Measurements from ENCODE around the gene CCL20. TPM values are rescaled to one million over a fixed set of nuclear protein-coding genes. Genes with fewer than 3 reads are reported as not detected.
A peak's percentile ranks its signal among the peaks of the same experiment; 100 is the strongest.
"Not testable (repeated sequence)": the region's sequence is repeated elsewhere in the genome, so short reads cannot be mapped to it uniquely, and the experiment has no call there.

The CCL20 gene
- total RNA-seq, 2 donors from 2014 or later = 3.4 to 5.3 TPM

DNA sequence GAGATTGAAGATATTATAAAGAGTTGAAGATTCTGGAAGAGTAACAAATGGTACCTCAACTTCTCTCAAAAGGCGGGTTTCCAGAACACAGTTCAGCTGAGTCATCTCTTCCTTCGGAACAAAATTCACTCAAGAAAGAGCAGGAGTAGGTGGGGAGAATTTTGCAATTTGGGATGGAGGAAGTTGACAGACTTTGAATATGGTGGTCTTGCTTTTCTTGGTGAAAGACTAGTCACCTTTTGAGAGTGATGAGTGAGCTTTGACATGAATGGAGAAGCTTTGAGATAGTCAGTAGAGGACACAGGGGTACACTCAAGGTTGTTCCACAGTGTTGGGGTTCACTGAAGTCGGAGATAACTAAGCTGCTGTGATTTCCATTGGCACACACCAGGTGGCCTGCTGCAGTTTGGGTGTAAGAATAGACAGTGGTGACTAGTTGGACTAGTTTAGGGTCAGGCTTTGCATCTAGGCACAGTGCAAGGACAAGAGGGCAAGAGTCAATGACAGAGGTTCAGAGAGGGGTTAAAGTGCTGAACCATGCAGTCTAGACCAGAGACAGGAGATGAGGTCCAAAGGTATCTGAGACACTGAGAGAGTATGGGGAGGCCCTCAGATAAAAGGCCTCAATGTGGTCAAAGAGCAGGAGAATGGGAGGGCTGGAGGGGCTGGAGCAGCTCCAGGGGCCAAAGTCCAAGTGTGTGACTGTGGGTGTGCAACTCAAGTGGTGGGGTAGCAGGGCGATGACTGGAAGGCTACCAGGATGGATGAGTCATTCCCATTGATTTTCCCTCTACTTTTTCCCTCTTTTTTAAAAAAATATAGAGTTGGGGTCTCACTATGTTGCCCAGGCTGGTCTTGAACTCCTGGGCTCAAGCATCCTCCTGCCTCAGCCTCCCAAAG is 7.7 kb downstream of the CCL20 start:
- DNase-seq (ENCODE audit: low spot score in 2 of 2) (no peak), ATAC-seq (no peak)
- Mint-ChIP-seq H3K27ac (peak overlapping the region in 1 of 2 donors; percentile 69), H3K36me3 (peaks cover 6 to 11% of the 10 kb centered on the region in 2 donors), H3K9me3 (peaks cover 6 to 22% of the 10 kb centered on the region in 2 donors)

DNA sequence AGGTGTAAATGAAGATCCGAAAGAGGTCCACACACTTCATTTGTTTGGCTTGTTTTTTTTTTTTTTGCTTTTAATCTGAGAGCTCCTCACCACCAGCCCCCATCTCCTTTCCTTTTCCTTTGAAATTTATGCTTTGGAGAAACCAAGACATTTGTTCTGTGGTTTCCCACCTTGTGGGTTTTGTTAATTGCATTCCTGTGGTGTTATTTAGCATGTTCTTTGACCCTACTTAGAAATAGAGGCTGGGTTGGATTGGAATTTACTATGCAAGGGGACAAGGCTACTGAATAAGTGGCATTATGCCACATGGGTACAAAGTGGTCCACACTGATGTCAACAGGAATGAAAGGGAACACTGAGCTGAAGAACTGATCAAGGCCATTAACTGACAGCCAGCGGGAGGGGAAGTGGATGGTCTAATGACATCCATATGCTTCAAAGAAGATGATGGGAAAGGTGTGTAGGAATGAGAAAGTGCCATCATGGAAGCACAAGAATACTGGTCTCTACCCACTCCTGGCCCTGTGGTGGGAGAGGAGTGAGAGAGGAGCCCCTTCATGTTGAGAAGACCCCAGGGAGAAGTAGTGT is 8.9 kb downstream of the CCL20 start:
- DNase-seq (ENCODE audit: low spot score in 2 of 2) = no peak
- Mint-ChIP-seq H3K36me3 (peaks cover 6 to 11% of the 10 kb centered on the region in 2 donors), H3K27ac (no peak overlapping the region), H3K9me3 (peaks cover 6 to 22% of the 10 kb centered on the region in 2 donors)
- ATAC-seq = no peak

DNA sequence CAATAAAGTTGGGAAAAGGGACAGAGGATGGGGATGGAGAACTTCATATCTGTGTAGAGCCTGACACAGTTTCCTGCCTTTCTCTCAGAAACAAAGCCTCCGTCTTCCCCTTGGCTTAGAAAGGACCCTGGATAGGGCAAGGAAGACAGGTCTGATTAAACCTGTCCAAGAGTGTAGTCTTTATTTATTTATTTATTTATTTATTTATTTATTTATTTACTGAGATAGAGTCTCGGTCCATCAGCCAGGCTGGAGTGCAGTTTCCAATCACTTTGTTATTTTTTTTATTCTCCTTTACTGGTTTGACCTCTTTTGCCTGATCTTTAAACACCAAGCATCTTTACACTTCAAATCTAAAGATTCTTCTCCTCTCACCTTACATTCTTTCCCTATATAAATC is 10.3 kb downstream of the CCL20 start:
- no peak overlapping the region for H3K27ac Mint-ChIP-seq
- DNase-seq (ENCODE audit: low spot score in 2 of 2) (no peak), ATAC-seq (no peak)
- peaks cover 6 to 11% of the 10 kb centered on the region in 2 donors for H3K36me3 Mint-ChIP-seq
- peaks cover 6 to 22% of the 10 kb centered on the region in 2 donors for H3K9me3 Mint-ChIP-seq

DNA sequence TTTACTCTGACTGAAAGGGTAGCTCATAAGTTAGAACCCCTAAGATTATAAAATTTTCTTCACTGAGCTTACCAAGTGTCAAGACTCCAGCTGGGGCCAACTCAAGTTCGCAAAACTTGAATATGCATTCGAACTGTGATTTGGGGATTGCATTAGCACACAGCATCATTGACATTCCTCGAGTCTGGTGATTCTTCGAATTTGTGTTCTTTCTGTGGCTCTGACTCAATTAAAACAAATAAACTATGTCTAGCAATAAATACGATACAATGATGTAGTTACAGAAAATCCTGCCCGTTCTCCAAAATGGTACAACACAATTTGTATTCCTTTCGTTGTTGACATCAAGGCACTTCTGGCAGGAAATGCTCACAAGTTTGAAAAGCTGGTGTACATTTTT is 11.1 kb downstream of the CCL20 start:
- DNase-seq (ENCODE audit: low spot score in 2 of 2) = no peak
- Mint-ChIP-seq H3K36me3 (peaks cover 6 to 11% of the 10 kb centered on the region in 2 donors), H3K27ac (no peak overlapping the region), H3K9me3 (peaks cover 6 to 22% of the 10 kb centered on the region in 2 donors)
- ATAC-seq = no peak

DNA sequence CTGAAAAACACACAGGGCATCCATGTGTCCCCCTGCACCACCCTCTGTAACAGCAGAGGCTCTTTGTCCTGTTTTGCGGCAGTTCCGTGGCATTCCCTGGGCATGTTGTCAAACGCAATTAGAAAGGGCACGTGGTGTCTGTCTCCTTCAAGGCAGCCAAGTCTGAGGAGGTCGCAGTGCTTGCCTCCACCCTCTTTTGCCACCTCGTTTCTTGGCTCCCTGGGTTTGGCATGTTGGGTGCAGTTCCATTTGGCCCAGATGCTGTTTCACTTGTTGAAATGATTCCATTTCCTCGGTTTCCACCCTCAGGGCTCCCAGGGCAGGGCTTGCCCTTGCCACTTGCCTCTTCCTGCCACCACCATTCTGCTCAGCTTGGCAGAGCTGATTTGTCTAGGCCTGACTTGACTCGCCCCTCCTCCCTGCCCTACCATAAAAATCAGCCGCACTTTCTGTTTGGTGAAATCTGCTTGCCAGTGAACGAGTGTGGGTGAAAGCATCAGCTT is 12.4 kb downstream of the CCL20 start:
- H3K27ac Mint-ChIP-seq = no peak overlapping the region
- peaks cover 0 to 15% of the 10 kb centered on the region in 2 donors for H3K9me3 Mint-ChIP-seq

DNA sequence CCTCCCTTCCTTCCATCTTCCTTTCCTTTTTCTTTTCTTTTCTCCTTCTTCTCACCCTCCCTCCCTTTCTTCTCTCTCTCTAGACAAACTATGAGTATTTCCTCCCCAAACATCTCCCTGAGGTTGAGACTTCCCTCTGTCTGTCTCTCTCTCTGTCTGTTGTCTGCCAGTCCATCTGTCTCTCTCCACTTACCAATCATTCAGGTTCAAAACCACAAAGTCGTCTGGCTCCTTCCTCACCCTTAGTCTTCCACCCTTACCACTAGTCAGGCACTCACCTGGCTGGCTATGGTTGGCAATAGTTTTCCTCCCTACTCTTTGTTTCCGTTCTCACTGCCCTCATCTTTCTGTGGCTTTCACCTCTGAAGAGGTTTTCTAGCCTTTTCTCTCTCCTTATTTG is 12.9 kb downstream of the CCL20 start:
- Mint-ChIP-seq H3K36me3 (no peaks in the 10 kb centered on the region), H3K9me3 (peaks cover 0 to 10% of the 10 kb centered on the region in 2 donors), H3K27ac (peak overlapping the region in 1 of 2 donors; percentile 40)
- ATAC-seq (no peak), DNase-seq (ENCODE audit: low spot score in 2 of 2) (no peak)

More for the DNA sequence above, 12.4 kb downstream of the CCL20 start:
- ATAC-seq (no peak), DNase-seq (ENCODE audit: low spot score in 2 of 2) (no peak)
- H3K36me3 Mint-ChIP-seq = peaks cover 0 to 4% of the 10 kb centered on the region in 2 donors

DNA sequence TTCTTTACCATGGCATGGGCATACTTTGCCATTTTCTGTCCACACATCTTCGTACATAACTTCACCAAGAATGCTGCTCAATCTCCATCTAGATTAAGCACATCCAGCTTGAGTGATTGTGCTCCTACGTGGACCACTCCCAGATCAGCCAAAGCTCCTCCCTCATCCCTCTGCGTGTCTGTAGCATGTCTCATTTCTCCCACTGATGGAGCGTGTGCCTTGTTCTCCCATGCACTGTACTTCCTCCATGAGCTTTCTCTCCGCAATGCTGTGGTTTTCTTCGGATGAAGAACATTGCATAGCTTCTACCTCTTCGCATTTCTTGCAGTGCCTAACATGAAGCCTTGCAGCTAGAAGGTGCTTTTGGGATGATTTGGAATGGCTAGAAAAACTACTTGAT is 13.5 kb downstream of the CCL20 start:
- H3K36me3 Mint-ChIP-seq = no peaks in the 10 kb centered on the region
- peak overlapping the region in 1 of 2 donors; percentile 50 for H3K27ac Mint-ChIP-seq

DNA sequence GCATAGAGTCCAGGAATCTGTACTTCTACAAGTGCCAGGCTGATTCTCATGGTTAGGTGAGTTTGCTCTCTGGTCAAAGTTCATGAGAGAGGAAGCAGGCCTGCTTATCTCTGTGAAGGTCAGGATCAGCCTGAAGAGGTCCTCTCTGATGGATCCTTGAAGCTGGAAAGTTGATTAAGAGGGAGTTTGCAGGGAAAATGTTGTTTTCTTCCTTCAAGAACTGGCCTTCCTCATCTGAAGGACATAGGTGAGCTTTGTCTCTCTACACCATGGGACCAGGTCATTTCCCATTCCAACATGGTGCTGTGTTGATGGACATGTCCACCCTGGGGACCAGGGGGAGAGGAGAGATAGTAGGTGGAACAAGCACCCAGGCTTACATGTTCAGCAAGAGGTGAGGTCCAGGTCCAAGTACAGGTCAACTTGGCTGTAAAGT is 14.9 kb downstream of the CCL20 start:
- DNase-seq (ENCODE audit: low spot score in 2 of 2) (no peak), ATAC-seq (no peak)
- Mint-ChIP-seq H3K36me3 (no peaks in the 10 kb centered on the region), H3K27ac (no peak overlapping the region), H3K9me3 (peaks cover 0 to 3% of the 10 kb centered on the region in 2 donors)

More for the DNA sequence above, 13.5 kb downstream of the CCL20 start:
- H3K9me3 Mint-ChIP-seq = peaks cover 0 to 10% of the 10 kb centered on the region in 2 donors
- no peak for DNase-seq (ENCODE audit: low spot score in 2 of 2)
- ATAC-seq = no peak

DNA sequence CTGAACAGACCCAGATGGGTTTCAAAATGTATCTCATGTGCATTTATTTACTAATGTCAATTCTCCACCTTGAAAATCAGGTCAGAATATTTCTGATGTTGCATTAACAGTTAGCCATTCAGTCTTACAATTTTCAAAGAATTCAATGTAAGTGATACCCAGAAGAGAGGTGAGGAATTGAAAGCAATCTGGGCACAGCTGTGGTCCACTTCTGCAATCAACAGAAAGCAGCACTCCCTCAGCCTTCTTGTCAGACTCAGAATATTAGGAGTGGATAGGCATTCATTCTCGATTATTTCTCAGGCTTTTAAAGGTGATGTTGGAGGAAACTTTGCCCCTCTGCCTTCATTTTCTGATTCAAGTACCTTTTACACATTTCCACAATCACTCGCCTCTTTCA is 15.7 kb downstream of the CCL20 start:
- Mint-ChIP-seq H3K9me3 (peaks cover 0 to 3% of the 10 kb centered on the region in 2 donors), H3K27ac (no peak overlapping the region), H3K36me3 (no peaks in the 10 kb centered on the region)
- DNase-seq (ENCODE audit: low spot score in 2 of 2) = no peak
- ATAC-seq = no peak

DNA sequence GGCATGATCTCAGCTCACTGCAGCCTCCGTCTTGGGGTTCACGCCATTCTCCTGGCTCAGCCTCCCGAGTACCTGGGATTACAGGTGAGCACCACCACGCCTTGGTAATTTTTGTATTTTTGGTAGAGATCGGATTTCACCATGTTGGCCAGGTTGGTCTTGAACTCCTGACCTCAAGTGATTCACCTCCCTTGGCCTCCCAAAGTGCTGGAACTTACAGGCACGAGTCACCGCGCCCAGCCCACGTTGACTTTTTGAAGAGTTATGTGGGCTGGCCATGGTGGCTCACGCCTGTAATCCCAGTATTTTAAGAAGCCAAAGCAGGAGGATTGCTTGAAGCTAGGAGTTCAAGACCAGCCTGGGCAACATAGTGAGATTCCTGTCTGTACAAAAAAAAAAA is 20.8 kb downstream of the CCL20 start:
- ATAC-seq = no peak
- Mint-ChIP-seq H3K36me3 (no peaks in the 10 kb centered on the region), H3K9me3 (no peaks in the 10 kb centered on the region), H3K27ac (no peak overlapping the region)
- DNase-seq (ENCODE audit: low spot score in 2 of 2) = no peak

DNA sequence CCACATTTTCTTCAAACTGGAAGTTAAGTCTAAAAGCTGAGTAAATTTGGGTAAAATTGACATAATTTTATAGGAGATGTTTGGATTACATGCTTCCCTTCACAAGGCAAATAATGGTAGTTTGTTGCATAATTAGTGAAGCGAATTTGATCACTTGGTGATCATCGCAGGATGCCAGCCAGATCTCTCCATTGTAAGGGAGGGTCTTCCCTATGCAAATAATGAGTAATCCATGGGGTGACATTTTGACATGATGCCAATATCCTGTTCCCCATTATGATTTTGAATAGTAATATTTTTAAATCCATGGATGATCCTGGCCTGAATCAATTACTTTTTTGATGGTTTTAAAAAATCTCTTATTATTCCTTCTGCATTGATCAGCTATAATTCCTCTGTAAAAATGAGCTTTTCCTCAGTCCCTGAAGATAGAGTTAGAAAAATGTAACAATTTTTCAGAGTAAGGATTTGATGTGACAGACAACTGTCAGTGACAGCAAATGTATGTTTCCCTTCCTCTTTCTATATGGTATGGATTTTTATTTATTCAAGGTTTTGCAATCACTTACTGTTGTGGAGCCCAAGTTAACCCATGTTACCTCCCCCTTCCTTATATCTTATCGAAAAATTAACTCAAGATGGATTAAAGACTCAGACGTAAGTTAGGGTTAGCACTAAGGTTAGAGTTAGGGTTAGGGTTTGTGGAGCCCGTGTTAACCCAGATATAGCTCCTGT is 21.4 kb downstream of the CCL20 start:
- DNase-seq (ENCODE audit: low spot score in 2 of 2) (no peak), ATAC-seq (no peak)
- Mint-ChIP-seq H3K36me3 (no peaks in the 10 kb centered on the region), H3K27ac (no peak overlapping the region), H3K9me3 (no peaks in the 10 kb centered on the region)

DNA sequence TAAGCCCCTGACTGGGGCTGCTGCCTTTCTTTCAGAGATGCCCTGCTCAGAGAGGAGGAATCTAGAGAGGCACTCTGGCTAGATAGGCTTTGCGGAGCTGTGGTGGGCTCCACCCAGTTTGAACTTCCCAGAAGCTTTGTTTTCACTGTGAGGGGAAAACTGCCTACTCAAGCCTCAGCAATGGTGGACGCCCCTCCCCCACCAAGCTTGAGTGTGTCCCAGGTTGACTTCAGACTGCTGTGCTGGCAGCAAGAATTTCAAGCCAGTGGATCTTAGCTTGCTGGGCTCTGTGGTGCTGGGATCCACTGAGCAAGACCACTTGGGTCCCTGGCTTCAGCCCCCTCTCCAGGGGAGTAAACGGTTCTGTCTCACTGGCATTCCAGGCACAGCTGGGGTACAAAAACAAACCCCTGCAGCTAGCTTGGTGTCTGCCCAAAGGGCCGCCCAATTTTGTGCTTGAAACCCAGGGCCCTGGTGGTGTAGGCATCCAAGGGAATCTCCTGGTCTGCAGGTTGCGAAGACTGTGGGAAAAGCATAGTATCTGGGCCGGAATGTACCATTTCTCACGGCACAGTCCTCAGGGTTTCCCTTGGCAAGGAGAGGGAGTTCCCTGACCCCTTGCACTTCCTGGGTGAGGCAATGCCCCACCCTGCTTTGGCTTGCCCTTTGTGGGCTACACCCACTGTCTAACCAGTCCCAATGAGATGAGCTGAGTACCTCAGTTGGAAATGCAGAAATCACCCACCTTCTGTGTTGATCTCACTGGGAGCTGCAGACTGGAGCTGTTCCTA is 25.9 kb downstream of the CCL20 start:
- not testable (repeated sequence) for H3K36me3 Mint-ChIP-seq; H3K9me3 Mint-ChIP-seq; DNase-seq (ENCODE audit: low spot score in 2 of 2); ATAC-seq; H3K27ac Mint-ChIP-seq

DNA sequence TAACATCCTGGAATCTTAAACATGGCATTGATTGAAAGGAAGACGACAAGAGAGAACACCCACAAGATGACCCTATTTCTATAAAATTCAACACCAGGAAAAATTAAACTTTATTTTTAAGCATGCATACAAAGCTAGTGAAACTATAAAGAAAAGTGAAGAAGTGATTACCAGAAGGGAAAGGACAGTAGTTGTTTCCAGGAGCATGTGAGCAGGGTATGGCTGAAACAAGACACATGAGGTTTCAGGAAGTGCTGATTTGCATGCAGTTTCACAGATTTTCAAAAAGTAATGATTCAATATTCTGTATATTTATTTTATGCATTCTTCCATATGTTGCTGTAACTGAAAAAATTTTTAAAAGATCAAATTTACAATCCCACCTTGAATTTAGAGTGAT is 33.2 kb downstream of the CCL20 start:
- DNase-seq (ENCODE audit: low spot score in 2 of 2) = no peak
- no peaks in the 10 kb centered on the region for H3K36me3 Mint-ChIP-seq
- no peak overlapping the region for H3K27ac Mint-ChIP-seq
- ATAC-seq = no peak
- H3K9me3 Mint-ChIP-seq = peaks cover 0 to 9% of the 10 kb centered on the region in 2 donors

DNA sequence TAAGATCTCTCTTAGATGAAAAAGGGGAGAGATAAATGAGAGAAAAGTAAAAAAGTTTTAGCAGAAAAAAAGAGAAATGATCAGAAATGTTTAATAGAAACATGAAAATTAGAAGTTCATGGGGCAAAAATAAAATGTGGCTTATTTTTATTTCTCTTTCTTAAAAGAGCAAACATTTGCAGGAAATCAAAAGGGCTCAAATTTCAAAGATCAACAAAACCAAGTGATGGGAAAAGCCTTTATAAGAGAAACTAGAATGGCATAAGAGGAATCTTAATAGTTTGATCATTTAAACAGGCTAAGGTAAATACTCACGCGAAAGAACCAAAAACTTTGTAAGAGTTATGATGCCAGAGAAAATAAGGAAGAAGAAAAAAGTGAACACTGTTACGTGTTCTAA is 34.5 kb downstream of the CCL20 start:
- ATAC-seq (no peak), DNase-seq (ENCODE audit: low spot score in 2 of 2) (no peak)
- H3K27ac Mint-ChIP-seq = no peak overlapping the region
- H3K9me3 Mint-ChIP-seq = peaks cover 0 to 9% of the 10 kb centered on the region in 2 donors
- H3K36me3 Mint-ChIP-seq = no peaks in the 10 kb centered on the region

DNA sequence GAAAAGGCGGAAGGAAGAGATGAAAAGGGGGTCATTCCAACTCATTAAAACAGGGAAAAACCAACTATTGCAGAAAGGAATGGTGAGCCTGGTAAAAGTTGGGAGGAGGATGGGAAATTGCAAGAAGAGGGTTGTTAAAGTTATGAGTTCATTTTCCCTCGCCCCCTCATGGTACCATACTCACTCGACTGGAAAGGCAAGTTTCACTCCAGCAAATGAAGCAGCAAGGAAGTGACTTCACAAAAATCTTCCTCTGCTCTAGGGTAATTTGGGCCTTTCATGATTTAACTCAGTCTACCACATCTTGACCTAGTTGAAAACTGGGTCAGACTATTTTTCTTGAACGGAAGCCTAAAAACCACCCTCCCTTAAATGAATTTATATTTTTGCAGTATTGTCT is 34.9 kb downstream of the CCL20 start:
- DNase-seq (ENCODE audit: low spot score in 2 of 2) (no peak), ATAC-seq (peak; percentile 46 to 72)
- Mint-ChIP-seq H3K36me3 (no peaks in the 10 kb centered on the region), H3K27ac (no peak overlapping the region), H3K9me3 (peaks cover 0 to 9% of the 10 kb centered on the region in 2 donors)

DNA sequence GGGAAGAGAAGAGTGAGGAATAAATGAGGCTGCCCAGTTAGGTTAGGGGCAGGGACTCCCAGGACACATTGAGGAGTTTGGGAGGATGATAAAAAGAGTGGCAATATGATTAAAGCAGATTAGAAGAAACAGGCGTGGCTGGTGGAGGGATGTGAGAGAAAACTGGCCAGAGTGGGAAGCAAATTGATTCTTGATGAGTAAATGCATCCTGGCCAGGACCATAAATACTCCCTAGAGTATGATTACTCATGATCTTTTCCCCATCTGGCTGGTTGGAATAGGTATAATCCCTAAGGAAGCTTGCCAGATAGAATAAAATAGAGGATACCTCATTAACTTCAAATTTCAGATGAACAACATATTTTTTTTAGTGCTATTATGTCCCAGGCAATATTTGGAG is 36.3 kb downstream of the CCL20 start:
- Mint-ChIP-seq H3K36me3 (no peaks in the 10 kb centered on the region), H3K27ac (no peak overlapping the region)
- no peak for ATAC-seq

More for the DNA sequence above, 36.3 kb downstream of the CCL20 start:
- H3K9me3 Mint-ChIP-seq = peaks cover 0 to 9% of the 10 kb centered on the region in 2 donors
- no peak for DNase-seq (ENCODE audit: low spot score in 2 of 2)

All from activated naive CD4-positive, alpha-beta T cell treated with anti-CD3 and anti-CD28 coated beads, Interleukin-2, amount 50 U/mL, for 72 hours (primary cell).